GM19240 (cell line): Measurements from ENCODE around the gene CTRB2.

Experiments used
- DNase-seq: peaks from one replicate; pipeline ENCODE4 v3.0.0; 2011; ENCODE audit warnings: low spot score; ENCODE audit not compliant: insufficient read length

Gene CTRB2

GRCh38 chr16:75206749-75207451, at the start of gene CTRB2:
CTRB2 (minus strand) TSS chr16:75207161; CDS start chr16:75207141, 20 bp downstream.
- DNase-seq: no peak

- DNase-seq: no peak
These were observed 49.2 kb upstream of the CTRB2 start for GRCh38 chr16:75256059-75256571.

GRCh38 chr16:75254359-75254837, 47.4 kb upstream of the CTRB2 start:
- no peak for DNase-seq

GRCh38 chr16:75252946-75253911, 46.3 kb upstream of the CTRB2 start:
- DNase-seq: no peak

GRCh38 chr16:75252049-75252864, 45.3 kb upstream of the CTRB2 start:
- DNase-seq: no peak

- no peak for DNase-seq
These were observed 44.5 kb upstream of the CTRB2 start, which contains the start of gene BCAR1 for GRCh38 chr16:75251280-75252048. BCAR1 (minus strand) TSS chr16:75251624; CDS start chr16:75251482, 142 bp downstream.

- no peak for DNase-seq
These were observed 43.9 kb upstream of the CTRB2 start for GRCh38 chr16:75250809-75251279.

GRCh38 chr16:75250089-75250808, 43.3 kb upstream of the CTRB2 start:
- DNase-seq: no peak

GRCh38 chr16:75249441-75249840, 42.5 kb upstream of the CTRB2 start:
- no peak for DNase-seq

GRCh38 chr16:75248536-75249380, 41.8 kb upstream of the CTRB2 start:
- no peak for DNase-seq

GRCh38 chr16:75248142-75248535, 41.2 kb upstream of the CTRB2 start:
- no peak for DNase-seq

- no peak for DNase-seq
These were observed 40.3 kb upstream of the CTRB2 start for GRCh38 chr16:75247249-75247648.

GRCh38 chr16:75246504-75247205, 39.7 kb upstream of the CTRB2 start:
- DNase-seq: no peak

- no peak for DNase-seq
These were observed 38.1 kb upstream of the CTRB2 start for GRCh38 chr16:75244844-75245758.

GRCh38 chr16:75244225-75244809, 37.4 kb upstream of the CTRB2 start:
- no peak for DNase-seq

GRCh38 chr16:75243667-75244224, 36.8 kb upstream of the CTRB2 start:
- no peak for DNase-seq
